ENCODE measurements around the gene HS6ST1. TPM values are rescaled to one million over a fixed set of nuclear protein-coding genes. Genes with fewer than 3 reads are reported as not detected.

HS6ST1 gene
- total and polyA plus RNA-seq, 9 donors: 12.9 to 62.5 (median 45.3) TPM

DNA sequence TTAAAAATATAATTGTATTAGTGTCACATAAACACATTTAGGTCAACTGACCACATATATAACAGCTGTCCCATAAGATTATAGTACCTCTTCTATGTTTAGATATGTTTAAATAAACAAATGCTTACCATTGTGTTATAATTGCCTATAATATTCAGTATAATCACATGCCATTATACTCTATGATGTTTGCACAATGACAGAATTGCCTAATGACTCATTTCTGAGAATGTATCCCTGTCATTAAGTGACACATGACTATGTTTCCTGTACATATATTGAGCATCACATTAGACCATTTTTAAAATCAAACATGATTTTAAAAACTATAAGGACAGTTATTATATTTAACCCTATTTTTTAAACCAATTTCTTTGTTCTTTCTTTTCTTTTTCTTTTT lies 89.8 kb downstream of the HS6ST1 start:
- Histone ChIP-seq H3K4me3 (no peak overlapping the region), H3K27ac (no peak overlapping the region), H3K9me3 (no peaks in the 10 kb centered on the region), H3K27me3 (no peaks in the 10 kb centered on the region), H3K36me3 (no peaks in the 10 kb centered on the region), H3K4me1 (ENCODE audit: insufficient read depth) (no peaks in the 10 kb centered on the region)
- TF ChIP-seq, protein P1, sequence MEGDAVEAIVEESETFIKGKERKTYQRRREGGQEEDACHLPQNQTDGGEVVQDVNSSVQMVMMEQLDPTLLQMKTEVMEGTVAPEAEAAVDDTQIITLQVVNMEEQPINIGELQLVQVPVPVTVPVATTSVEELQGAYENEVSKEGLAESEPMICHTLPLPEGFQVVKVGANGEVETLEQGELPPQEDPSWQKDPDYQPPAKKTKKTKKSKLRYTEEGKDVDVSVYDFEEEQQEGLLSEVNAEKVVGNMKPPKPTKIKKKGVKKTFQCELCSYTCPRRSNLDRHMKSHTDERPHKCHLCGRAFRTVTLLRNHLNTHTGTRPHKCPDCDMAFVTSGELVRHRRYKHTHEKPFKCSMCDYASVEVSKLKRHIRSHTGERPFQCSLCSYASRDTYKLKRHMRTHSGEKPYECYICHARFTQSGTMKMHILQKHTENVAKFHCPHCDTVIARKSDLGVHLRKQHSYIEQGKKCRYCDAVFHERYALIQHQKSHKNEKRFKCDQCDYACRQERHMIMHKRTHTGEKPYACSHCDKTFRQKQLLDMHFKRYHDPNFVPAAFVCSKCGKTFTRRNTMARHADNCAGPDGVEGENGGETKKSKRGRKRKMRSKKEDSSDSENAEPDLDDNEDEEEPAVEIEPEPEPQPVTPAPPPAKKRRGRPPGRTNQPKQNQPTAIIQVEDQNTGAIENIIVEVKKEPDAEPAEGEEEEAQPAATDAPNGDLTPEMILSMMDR (IDR thresholded peaks at IDR 0.05): no peak
- DNase-seq: no peak
- intact Hi-C loops (cut with DNase I): no loop called here

DNA sequence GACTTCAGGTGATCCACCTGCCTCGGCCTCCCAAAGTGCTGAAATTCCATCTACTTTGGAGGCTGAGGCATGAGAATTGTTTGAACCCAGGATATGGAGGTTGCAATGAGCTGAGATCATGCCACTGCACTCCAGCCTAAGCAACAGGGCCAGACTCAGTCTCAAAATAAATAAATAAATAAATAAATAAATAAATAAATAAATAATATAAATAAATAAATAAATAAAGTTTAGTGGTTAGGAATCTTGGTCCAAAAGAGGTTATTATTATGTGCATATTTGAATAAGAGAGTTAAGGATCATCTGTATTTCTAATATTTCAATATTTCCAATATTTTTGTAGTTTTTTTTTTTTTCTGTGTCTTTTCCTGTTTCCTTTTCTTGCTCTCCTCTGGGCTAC lies 90.8 kb downstream of the HS6ST1 start:
- Histone ChIP-seq H3K4me1 (ENCODE audit: insufficient read depth) (no peaks in the 10 kb centered on the region), H3K27ac (no peak overlapping the region), H3K36me3 (no peaks in the 10 kb centered on the region), H3K4me3 (no peak overlapping the region), H3K9me3 (no peaks in the 10 kb centered on the region), H3K27me3 (no peaks in the 10 kb centered on the region)
- DNase-seq: no peak
- WGBS, 3 donors: 90 to 100% (median 95%) methylated on average over 1 of the region's 1 CpG
- intact Hi-C loops (cut with DNase I): no loop called here
- TF ChIP-seq POLR2A (IDR thresholded peaks at IDR 0.05): no peak
- TF ChIP-seq, protein P1 (IDR thresholded peaks at IDR 0.05): no peak
- TF ChIP-seq EP300 (IDR thresholded peaks at IDR 0.05): no peak

DNA sequence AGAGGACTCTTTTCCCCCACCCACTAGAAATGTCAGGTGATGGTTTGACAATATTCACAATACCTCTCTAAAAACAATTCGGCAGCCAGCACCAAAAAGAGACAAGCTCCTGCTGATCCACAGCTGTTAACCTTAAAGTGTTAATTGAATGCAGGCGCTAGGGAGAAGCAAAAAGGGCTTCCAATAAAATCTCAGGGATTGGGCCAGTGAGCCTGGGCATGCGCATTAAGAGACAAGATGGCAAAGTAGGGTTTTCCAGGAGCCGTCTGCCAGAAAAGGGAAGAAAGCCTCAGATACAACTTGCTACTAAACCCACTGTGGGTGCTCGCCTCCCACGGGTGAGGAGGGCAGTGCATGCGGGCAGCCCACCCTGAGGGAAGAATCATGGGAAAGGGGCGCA lies 98.8 kb downstream of the HS6ST1 start:
- Histone ChIP-seq H3K4me3 (no peak overlapping the region), H3K4me1 (ENCODE audit: insufficient read depth) (no peaks in the 10 kb centered on the region), H3K27ac (no peak overlapping the region), H3K9me3 (no peaks in the 10 kb centered on the region), H3K36me3 (no peaks in the 10 kb centered on the region), H3K27me3 (no peaks in the 10 kb centered on the region)
- 45 to 62% (median 59%) methylated on average over 8 of the region's 8 CpGs for WGBS, 3 donors
- intact Hi-C loops (cut with DNase I): no loop called here
- TF ChIP-seq, protein P1 (IDR thresholded peaks at IDR 0.05): no peak
- TF ChIP-seq POLR2A (IDR thresholded peaks at IDR 0.05) (no peak), EP300 (IDR thresholded peaks at IDR 0.05) (no peak)
- DNase-seq: no peak

DNA sequence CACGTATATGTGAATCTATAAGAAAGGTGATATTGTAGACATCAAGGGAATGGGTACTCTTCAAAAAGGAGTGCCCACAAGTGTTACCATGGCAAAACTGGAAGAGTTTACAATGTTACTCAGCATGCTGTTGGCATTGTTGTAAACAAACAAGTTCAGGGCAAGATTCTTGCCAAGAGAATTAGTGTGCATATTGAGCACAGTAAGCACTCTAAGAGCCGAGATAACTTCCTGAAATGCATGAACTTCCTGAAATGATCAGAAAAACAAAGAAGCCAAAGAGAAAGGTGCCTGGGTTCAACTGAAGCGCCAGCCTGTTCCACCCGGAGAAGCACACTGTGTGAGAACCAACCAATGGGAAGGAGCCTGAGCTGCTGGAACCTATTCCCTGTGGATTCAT lies 101.0 kb downstream of the HS6ST1 start:
- TF ChIP-seq EP300 (IDR thresholded peaks at IDR 0.05) (no peak), POLR2A (IDR thresholded peaks at IDR 0.05) (no peak)
- TF ChIP-seq, protein P1 (IDR thresholded peaks at IDR 0.05): no peak
- 62 to 72% (median 69%) methylated on average over 4 of the region's 4 CpGs for WGBS, 3 donors
- Histone ChIP-seq H3K4me3 (no peak overlapping the region), H3K36me3 (no peaks in the 10 kb centered on the region), H3K9me3 (no peaks in the 10 kb centered on the region), H3K27me3 (no peaks in the 10 kb centered on the region), H3K27ac (no peak overlapping the region), H3K4me1 (ENCODE audit: insufficient read depth) (no peaks in the 10 kb centered on the region)
- no peak for DNase-seq
- intact Hi-C loops (cut with DNase I): no loop called here
